GM19023 (cell line): Measurements from ENCODE around the gene SERTAD3.
A peak's percentile ranks its signal among the peaks of the same experiment; 100 is the strongest.
"Not testable (repeated sequence)": the region's sequence is repeated elsewhere in the genome, so short reads cannot be mapped to it uniquely, and the experiment has no call there.

Source experiments
- ATAC-seq: cut with Tn5 transposase; IDR thresholded peaks from one replicate; pipeline ENCODE4 v1.9.1; 2021; ENCODE audit warnings: mild to moderate bottlenecking, moderate library complexity; ENCODE audit not compliant: unreplicated experiment

Gene SERTAD3, protein sequence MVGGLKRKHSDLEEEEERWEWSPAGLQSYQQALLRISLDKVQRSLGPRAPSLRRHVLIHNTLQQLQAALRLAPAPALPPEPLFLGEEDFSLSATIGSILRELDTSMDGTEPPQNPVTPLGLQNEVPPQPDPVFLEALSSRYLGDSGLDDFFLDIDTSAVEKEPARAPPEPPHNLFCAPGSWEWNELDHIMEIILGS

GRCh38 chr19:40444000-40444824 is at the start of gene SERTAD3:
Gene SERTAD3, minus strand, starts transcription at chr19:40444335. Its CDS starts 2,255 bp downstream, at chr19:40442080.
- peak; percentile 69 for ATAC-seq

- ATAC-seq = no peak
Measured at GRCh38 chr19:40493778-40494177, 49.6 kb upstream of the SERTAD3 start.

- ATAC-seq = no peak
Measured at GRCh38 chr19:40492274-40492673, 48.1 kb upstream of the SERTAD3 start.

DNA sequence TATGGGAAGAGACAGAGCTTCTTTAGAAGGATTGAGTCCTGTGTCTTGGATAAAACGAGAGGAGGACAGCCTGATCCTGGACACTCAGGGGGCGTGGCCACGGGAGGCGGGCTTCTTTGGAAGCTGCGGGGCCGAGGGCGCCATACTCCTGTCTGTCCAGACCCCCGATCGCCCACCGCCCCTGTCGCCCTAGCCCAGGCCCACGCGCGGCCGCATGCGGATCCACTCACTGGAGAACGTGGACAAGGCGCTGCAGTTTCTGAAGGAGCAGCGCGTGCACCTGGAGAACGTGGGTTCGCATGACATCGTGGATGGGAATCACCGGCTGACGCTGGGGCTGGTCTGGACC is 45.7 kb upstream of the SERTAD3 start:
- no peak for ATAC-seq

GRCh38 chr19:40486017-40486416 is 41.9 kb upstream of the SERTAD3 start:
- no peak for ATAC-seq

- ATAC-seq = not testable (repeated sequence)
Measured at GRCh38 chr19:40475878-40476644, 31.9 kb upstream of the SERTAD3 start.

DNA sequence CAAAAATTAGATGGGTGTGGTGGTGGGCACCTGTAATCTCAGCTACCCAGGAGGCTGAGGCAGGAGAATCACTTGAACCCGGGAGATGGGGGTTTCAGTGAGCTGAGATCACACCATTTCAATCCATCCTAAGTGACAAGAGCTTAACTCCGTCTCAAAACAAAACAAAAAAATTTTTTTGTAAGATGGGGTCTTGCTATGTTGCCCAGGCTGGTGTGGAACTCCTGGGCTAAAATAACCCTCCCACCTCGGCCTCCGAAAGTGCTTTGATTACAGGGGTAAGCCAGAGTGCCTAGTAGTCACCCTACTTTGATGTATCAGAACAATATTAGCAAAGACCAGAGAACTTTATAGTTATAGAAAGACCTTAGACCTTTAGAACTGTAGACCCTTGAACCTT is 30.6 kb upstream of the SERTAD3 start:
- no peak for ATAC-seq

DNA sequence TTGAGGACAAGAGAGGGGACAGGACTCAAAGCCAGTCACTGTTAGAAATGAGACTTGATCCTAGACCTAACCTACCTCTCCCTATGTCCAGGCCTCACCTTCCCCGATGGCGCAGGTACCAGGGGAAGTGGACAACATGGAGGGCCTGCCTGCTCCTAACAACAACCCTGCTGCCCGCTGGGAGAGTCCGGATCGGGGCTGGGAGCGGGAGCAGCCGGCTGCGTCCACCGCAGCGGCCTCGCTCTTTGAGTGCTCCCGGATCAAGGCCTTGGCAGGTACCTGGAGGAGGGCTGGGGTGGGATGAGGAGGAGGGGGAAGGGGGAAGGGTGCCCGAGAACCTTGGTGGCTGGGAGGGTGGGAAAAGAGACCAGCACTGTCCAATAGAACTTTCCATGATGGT is 28.4 kb upstream of the SERTAD3 start:
- no peak for ATAC-seq

- no peak for ATAC-seq
Measured at GRCh38 chr19:40471111-40471510, 27.0 kb upstream of the SERTAD3 start.

DNA sequence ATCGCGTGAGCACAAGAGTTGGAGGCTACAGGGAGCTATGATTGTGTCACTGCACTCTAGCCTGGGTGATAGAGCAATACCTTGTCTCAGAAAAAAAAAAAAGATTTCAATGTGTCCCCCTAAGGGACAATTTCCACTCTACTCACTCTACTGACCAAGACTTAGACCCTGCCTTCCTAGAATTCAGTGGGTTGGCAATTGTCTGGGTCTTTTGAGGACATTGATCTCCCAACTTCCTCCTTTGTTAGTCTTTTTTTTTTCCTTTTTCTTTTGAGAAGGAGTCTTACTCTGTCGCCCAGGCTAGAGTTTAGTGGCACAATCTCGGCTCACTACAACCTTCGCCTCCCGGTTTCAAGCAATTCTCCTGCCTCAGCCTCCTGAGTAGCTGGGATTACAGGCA is 24.9 kb upstream of the SERTAD3 start:
- ATAC-seq = no peak

DNA sequence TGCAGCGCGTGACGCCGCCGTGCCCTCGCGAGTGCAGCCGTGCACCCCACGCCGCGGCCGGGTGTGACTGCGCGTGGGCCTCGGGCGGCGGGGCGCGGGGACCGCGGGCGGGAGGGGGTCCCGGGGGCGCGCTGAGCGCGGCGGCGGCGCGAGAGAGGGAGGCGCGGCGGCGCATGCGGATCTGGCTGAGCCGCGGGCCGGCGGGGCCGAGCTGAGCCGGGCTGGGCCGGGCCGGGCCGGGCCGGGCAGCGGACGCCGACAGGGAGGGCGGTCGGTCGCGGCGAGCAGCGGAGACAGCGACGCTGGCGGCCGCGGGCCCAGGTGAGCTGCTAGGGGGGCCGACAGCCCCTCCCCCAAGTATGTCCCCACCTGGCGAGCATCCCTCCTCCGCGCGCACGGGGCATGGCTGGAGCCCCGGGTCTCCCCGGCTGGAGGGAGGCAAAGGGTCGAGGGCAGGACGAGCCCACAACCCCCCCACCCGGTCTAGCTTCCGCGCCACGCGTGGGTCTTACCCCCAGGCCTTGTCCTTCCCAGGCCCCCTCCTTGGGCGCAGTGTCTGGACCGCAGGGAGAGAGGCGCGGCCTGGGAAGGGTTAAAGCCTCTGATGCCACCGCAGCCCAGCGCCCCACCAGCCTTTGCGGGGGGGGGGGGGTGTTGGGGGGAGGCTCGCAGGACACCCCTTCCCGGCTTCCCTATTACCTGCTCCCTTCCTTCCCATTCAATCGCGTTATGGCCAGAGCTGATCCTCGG is 23.0 kb upstream of the SERTAD3 start, which contains the start of gene SPTBN4:
Gene SPTBN4 (plus strand): TSS at position 17 of the 750 bp plus-strand sequence. CDS start 5,621 bp downstream, outside the sequence.
- no peak for ATAC-seq

- ATAC-seq = peak; percentile 24
Measured at GRCh38 chr19:40466219-40466984, 22.3 kb upstream of the SERTAD3 start.

GRCh38 chr19:40465557-40466218 is 21.6 kb upstream of the SERTAD3 start, which contains the start of gene BLVRB:
Gene BLVRB, minus strand, starts transcription at chr19:40465745. Its CDS starts 57 bp downstream, at chr19:40465688.
- peak; percentile 91 for ATAC-seq

- no peak for ATAC-seq
Measured at GRCh38 chr19:40465025-40465556, 21.0 kb upstream of the SERTAD3 start.

DNA sequence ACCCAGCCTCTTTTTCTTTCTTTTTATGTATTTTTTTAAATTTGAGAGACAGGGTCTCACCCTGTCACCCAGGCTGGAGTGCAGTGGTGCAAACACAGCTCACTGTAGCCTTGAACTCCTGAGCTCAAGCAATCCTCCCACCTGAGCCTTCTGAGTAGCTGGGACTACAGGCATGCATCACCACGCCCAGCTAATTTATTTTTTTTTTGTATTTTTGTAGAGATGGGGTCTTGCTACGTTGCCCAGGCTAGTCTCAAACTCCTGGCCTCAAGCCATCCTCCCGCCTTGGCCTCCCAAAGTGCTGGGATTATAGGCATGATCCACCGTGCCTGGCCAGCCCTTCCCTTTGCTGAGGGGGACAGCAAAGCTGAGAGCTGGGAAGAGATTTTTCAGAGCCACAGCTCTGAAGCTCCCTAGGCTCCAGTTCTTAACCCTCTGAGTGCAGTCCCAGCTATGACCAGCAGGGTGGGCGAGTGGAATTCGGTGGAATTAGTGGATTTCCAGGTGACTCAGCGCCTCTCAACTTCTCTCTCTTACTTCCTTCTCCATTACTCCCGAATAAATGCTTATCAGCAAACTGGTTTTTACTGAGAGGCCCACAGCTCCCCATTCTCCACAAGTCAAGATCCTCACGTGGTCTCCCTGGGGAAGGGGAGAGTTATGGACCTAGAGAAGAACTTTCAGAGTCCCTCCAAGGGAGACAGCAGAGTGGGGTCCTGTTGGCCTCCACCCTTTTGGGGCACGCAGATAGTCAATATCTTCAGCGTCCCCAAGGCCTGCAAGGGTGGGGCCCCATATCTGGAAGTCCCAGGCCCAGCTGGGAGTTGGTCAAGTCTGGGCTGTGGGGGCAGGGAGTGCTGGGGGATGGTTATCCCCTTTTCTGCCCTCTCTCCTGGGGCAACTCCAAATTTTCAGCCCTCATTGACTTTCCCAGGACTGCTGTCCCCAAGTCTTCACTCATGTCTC is 20.2 kb upstream of the SERTAD3 start:
- ATAC-seq = no peak

DNA sequence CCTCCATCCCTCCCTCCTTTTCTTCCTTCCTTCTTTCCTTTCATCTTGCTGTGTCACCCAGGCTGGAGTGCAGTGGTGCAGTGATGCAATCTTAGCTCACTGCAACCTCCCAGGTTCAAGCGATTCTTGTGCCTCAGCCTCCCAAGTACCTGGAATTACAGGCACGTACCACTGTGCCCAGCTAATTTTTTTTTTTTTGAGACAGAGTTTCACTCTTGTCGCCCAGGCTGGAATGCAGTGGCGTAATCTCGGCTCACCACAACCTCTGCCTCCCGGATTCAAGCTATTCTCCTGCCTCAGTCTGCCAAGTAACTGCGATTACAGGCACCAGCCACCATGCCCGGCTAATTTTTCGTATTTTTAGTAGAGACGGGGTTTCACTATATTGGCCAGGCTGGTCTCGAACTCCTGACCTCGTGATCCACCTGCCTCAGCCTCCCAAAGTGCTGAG is 19.5 kb upstream of the SERTAD3 start:
- not testable (repeated sequence) for ATAC-seq

DNA sequence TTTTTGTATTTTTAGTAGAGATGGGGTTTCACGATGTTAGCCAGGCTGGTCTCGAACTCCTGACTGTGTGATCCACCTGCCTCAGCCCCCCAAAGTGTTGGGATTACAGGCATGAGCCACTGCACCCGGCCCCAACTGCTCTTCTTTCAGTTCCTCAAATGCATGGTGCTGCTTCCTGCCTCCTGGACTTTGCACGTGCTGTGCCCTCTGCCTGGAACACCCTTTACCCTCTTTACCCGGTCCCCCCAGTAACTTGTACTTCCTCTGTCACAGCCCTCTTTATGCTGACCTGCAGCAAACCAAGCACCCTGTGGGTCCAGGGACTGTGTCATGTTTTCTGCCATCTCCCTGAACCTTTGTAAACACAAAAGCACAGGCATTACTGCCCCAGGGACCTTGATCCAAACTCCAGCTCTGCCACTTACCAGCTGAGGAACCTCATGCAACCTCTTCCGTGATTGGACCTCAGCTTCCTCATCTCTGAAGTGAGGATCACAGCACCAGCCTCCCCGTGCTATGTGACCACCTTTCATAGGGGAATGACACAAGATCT is 17.6 kb upstream of the SERTAD3 start:
- ATAC-seq = no peak

GRCh38 chr19:40460185-40460584 is 16.1 kb upstream of the SERTAD3 start:
- no peak for ATAC-seq
